ENCODE results near the gene PROB1.

Gene PROB1

GRCh38 chr5:139363937-139364336 lies 31.0 kb downstream of the PROB1 start:
- no peak overlapping the region for H3K4ac ChIP-seq (ENCODE audit: low read depth, low read length)
- no CpG with 5 or more reads among the region's 2 CpGs for WGBS (ENCODE audit: extremely low coverage, insufficient coverage, insufficient read length)
- H3K4me3 ChIP-seq (ENCODE audit: low read depth, low read length): no peak overlapping the region
- H2AFZ ChIP-seq (ENCODE audit: insufficient read depth, low read length, poor library complexity): no peak overlapping the region
- no peaks in the 10 kb centered on the region for H3K9me3 ChIP-seq (ENCODE audit: insufficient read depth, low read depth, low read length)
- no peak overlapping the region for H3K4me2 ChIP-seq (ENCODE audit: low read length)
- H3K9ac ChIP-seq (ENCODE audit: low read length): no peak overlapping the region
- H2BK12ac ChIP-seq (ENCODE audit: low read length): no peak overlapping the region
- no peak overlapping the region for H4K91ac ChIP-seq (ENCODE audit: low read depth, low read length)
- H3K4me1 ChIP-seq (ENCODE audit: control insufficient read depth in 1 of 2, insufficient read depth in 2 of 2, low read length in 2 of 2): no peaks in the 10 kb centered on the region
- H3K27ac ChIP-seq (ENCODE audit: low read depth, low read length): no peak overlapping the region
- no peak overlapping the region for H2BK5ac ChIP-seq (ENCODE audit: low read depth, low read length, poor library complexity)
- H4K8ac ChIP-seq (ENCODE audit: low read depth, low read length): no peak overlapping the region
- H4K12ac ChIP-seq (ENCODE audit: low read depth, low read length): no peak overlapping the region
- no peak overlapping the region for H2AK5ac ChIP-seq (ENCODE audit: low read length)
- no peaks in the 10 kb centered on the region for H3K27me3 ChIP-seq (ENCODE audit: insufficient read depth, low read length)
- H2BK120ac ChIP-seq (ENCODE audit: insufficient read depth, low read length, poor library complexity): no peak overlapping the region
- no peak overlapping the region for H3K18ac ChIP-seq (ENCODE audit: low read length)
- peaks cover 4% of the 10 kb centered on the region for H3K79me2 ChIP-seq (ENCODE audit: control insufficient read depth, insufficient read depth, low read length, poor library complexity)
- no peak overlapping the region for H3K14ac ChIP-seq (ENCODE audit: low read length)
- DNase-seq: no peak
- H3K23ac ChIP-seq (ENCODE audit: low read length): no peak overlapping the region
- peaks cover 28 to 32% of the 10 kb centered on the region in 2 experiments for H3K36me3 ChIP-seq (ENCODE audit: control insufficient read depth in 1 of 2, insufficient read depth in 2 of 2, low read length in 2 of 2)
- no peaks in the 10 kb centered on the region for H3K79me1 ChIP-seq (ENCODE audit: low read length)

DNA sequence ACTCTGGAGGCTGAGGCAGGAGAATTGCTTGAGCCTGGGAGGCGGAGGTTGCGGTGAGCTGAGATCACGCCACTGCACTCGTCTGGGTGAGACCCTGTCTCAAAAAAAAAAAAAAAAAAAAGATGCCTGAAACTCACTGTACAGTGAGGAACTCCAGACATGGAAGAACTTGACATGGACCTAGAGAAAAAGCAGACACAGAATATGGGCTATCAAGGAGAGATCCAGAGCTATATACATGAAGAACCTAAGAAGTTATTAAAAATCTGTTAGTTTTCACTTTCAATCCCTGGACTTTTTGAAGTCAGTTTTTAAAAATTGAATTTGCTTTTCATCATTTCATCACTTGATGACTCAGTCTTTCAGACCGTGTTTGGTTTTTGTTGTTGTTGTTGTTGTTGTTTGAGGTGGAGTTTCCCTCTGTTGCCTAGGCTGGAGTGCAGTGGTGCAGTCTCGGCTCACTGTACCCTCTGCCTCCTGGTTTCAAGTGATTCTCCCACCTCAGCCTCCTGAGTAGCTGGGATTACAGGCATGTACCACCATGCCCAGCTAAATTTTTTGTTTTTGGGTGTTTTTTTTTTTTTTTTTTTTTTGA lies 33.0 kb downstream of the PROB1 start:
- H2AFZ ChIP-seq (ENCODE audit: insufficient read depth, low read length, poor library complexity): no peak overlapping the region
- H3K9ac ChIP-seq (ENCODE audit: low read length): no peak overlapping the region
- H3K14ac ChIP-seq (ENCODE audit: low read length): no peak overlapping the region
- no peak overlapping the region for H3K23ac ChIP-seq (ENCODE audit: low read length)
- no peaks in the 10 kb centered on the region for H3K79me1 ChIP-seq (ENCODE audit: low read length)
- H3K27me3 ChIP-seq (ENCODE audit: insufficient read depth, low read length): no peaks in the 10 kb centered on the region
- H3K4ac ChIP-seq (ENCODE audit: low read depth, low read length): peak overlapping the region; percentile 64
- no peak overlapping the region for H4K12ac ChIP-seq (ENCODE audit: low read depth, low read length)
- H2BK12ac ChIP-seq (ENCODE audit: low read length): no peak overlapping the region
- H4K8ac ChIP-seq (ENCODE audit: low read depth, low read length): no peak overlapping the region
- H3K27ac ChIP-seq (ENCODE audit: low read depth, low read length): no peak overlapping the region
- H3K79me2 ChIP-seq (ENCODE audit: control insufficient read depth, insufficient read depth, low read length, poor library complexity): peaks cover 5% of the 10 kb centered on the region
- no peak for DNase-seq
- no peak overlapping the region for H3K4me3 ChIP-seq (ENCODE audit: low read depth, low read length)
- H2BK120ac ChIP-seq (ENCODE audit: insufficient read depth, low read length, poor library complexity): no peak overlapping the region
- no peak overlapping the region for H2AK5ac ChIP-seq (ENCODE audit: low read length)
- peaks cover 24 to 30% of the 10 kb centered on the region in 2 experiments for H3K36me3 ChIP-seq (ENCODE audit: control insufficient read depth in 1 of 2, insufficient read depth in 2 of 2, low read length in 2 of 2)
- no peak overlapping the region for H3K18ac ChIP-seq (ENCODE audit: low read length)
- no peak overlapping the region for H2BK5ac ChIP-seq (ENCODE audit: low read depth, low read length, poor library complexity)
- H3K4me1 ChIP-seq (ENCODE audit: control insufficient read depth in 1 of 2, insufficient read depth in 2 of 2, low read length in 2 of 2): no peaks in the 10 kb centered on the region
- no peaks in the 10 kb centered on the region for H3K9me3 ChIP-seq (ENCODE audit: insufficient read depth, low read depth, low read length)
- H3K4me2 ChIP-seq (ENCODE audit: low read length): no peak overlapping the region
- no peak overlapping the region for H4K91ac ChIP-seq (ENCODE audit: low read depth, low read length)
- no CpG with 5 or more reads among the region's 6 CpGs for WGBS (ENCODE audit: extremely low coverage, insufficient coverage, insufficient read length)

GRCh38 chr5:139360384-139360783 lies 34.5 kb downstream of the PROB1 start:
- H2BK5ac ChIP-seq (ENCODE audit: low read depth, low read length, poor library complexity): no peak overlapping the region
- no peak overlapping the region for H3K4me3 ChIP-seq (ENCODE audit: low read depth, low read length)
- no peak overlapping the region for H2BK120ac ChIP-seq (ENCODE audit: insufficient read depth, low read length, poor library complexity)
- H3K4me1 ChIP-seq (ENCODE audit: control insufficient read depth in 1 of 2, insufficient read depth in 2 of 2, low read length in 2 of 2): no peaks in the 10 kb centered on the region
- H3K9me3 ChIP-seq (ENCODE audit: insufficient read depth, low read depth, low read length): no peaks in the 10 kb centered on the region
- H2BK12ac ChIP-seq (ENCODE audit: low read length): no peak overlapping the region
- H3K27ac ChIP-seq (ENCODE audit: low read depth, low read length): no peak overlapping the region
- H2AFZ ChIP-seq (ENCODE audit: insufficient read depth, low read length, poor library complexity): no peak overlapping the region
- no peak overlapping the region for H2AK5ac ChIP-seq (ENCODE audit: low read length)
- no peak overlapping the region for H3K9ac ChIP-seq (ENCODE audit: low read length)
- H3K4me2 ChIP-seq (ENCODE audit: low read length): no peak overlapping the region
- no peak overlapping the region for H4K8ac ChIP-seq (ENCODE audit: low read depth, low read length)
- WGBS (ENCODE audit: extremely low coverage, insufficient coverage, insufficient read length): no CpG with 5 or more reads among the region's 4 CpGs
- peaks cover 5% of the 10 kb centered on the region for H3K79me2 ChIP-seq (ENCODE audit: control insufficient read depth, insufficient read depth, low read length, poor library complexity)
- no peak overlapping the region for H3K23ac ChIP-seq (ENCODE audit: low read length)
- no peaks in the 10 kb centered on the region for H3K79me1 ChIP-seq (ENCODE audit: low read length)
- peaks cover 17 to 19% of the 10 kb centered on the region in 2 experiments for H3K36me3 ChIP-seq (ENCODE audit: control insufficient read depth in 1 of 2, insufficient read depth in 2 of 2, low read length in 2 of 2)
- H4K91ac ChIP-seq (ENCODE audit: low read depth, low read length): no peak overlapping the region
- H3K14ac ChIP-seq (ENCODE audit: low read length): no peak overlapping the region
- H3K4ac ChIP-seq (ENCODE audit: low read depth, low read length): no peak overlapping the region
- H3K18ac ChIP-seq (ENCODE audit: low read length): no peak overlapping the region
- H4K12ac ChIP-seq (ENCODE audit: low read depth, low read length): no peak overlapping the region
- no peak for DNase-seq
- H3K27me3 ChIP-seq (ENCODE audit: insufficient read depth, low read length): no peaks in the 10 kb centered on the region

- Histone ChIP-seq H3K9ac (ENCODE audit: low read length) (no peak overlapping the region), H3K4me1 (ENCODE audit: control insufficient read depth in 1 of 2, insufficient read depth in 2 of 2, low read length in 2 of 2) (no peaks in the 10 kb centered on the region), H3K36me3 (ENCODE audit: control insufficient read depth in 1 of 2, insufficient read depth in 2 of 2, low read length in 2 of 2) (peaks cover 6 to 10% of the 10 kb centered on the region in 2 experiments), H4K91ac (ENCODE audit: low read depth, low read length) (no peak overlapping the region), H3K27me3 (ENCODE audit: insufficient read depth, low read length) (no peaks in the 10 kb centered on the region), H3K18ac (ENCODE audit: low read length) (no peak overlapping the region), H2BK5ac (ENCODE audit: low read depth, low read length, poor library complexity) (no peak overlapping the region), H4K8ac (ENCODE audit: low read depth, low read length) (no peak overlapping the region), H2AK5ac (ENCODE audit: low read length) (no peak overlapping the region), H2BK12ac (ENCODE audit: low read length) (no peak overlapping the region), H2BK120ac (ENCODE audit: insufficient read depth, low read length, poor library complexity) (no peak overlapping the region), H4K12ac (ENCODE audit: low read depth, low read length) (no peak overlapping the region), H3K14ac (ENCODE audit: low read length) (no peak overlapping the region), H3K4me2 (ENCODE audit: low read length) (no peak overlapping the region), H3K4ac (ENCODE audit: low read depth, low read length) (peak overlapping the region; percentile 55), H3K23ac (ENCODE audit: low read length) (no peak overlapping the region), H3K27ac (ENCODE audit: low read depth, low read length) (no peak overlapping the region), H3K79me1 (ENCODE audit: low read length) (no peaks in the 10 kb centered on the region), H3K79me2 (ENCODE audit: control insufficient read depth, insufficient read depth, low read length, poor library complexity) (peaks cover 5% of the 10 kb centered on the region), H2AFZ (ENCODE audit: insufficient read depth, low read length, poor library complexity) (no peak overlapping the region), H3K9me3 (ENCODE audit: insufficient read depth, low read depth, low read length) (no peaks in the 10 kb centered on the region), H3K4me3 (ENCODE audit: low read depth, low read length) (no peak overlapping the region)
- no peak for DNase-seq
Observed at GRCh38 chr5:139358064-139358463, 36.8 kb downstream of the PROB1 start.

Measured in trophoblast cell (in vitro differentiated cells and primary cell).